ENCODE measurements around the gene SMAD9.

Gene SMAD9

GRCh38 chr13:36919833-36920615 is at the start of gene SMAD9:
Gene SMAD9, minus strand, starts transcription at chr13:36920238. Its CDS starts 40,549 bp downstream, at chr13:36879689.
- in situ Hi-C loops (cut with HindIII; ENCODE audit: low sequenced_read_pairs) = no loop called here
- DNase-seq (ENCODE audit: low read depth, low spot score) = peak; percentile 62
- TF ChIP-seq CTCF (IDR thresholded peaks at IDR 0.05; ENCODE audit: low read depth, low read length) = no peak
- H3K4me3 ChIP-seq (ENCODE audit: low read depth, low read length) = peak within 1 kb of the TSS; percentile 75

- DNase-seq (ENCODE audit: low read depth, low spot score) = no peak
- TF ChIP-seq CTCF (IDR thresholded peaks at IDR 0.05; ENCODE audit: low read depth, low read length) = no peak
- H3K4me3 ChIP-seq (ENCODE audit: low read depth, low read length) = no peak overlapping the region
- in situ Hi-C loops (cut with HindIII; ENCODE audit: low sequenced_read_pairs) = no loop called here
Observed at GRCh38 chr13:36966404-36966803, 46.4 kb upstream of the SMAD9 start.

- TF ChIP-seq CTCF (IDR thresholded peaks at IDR 0.05; ENCODE audit: low read depth, low read length) = no peak
- DNase-seq (ENCODE audit: low read depth, low spot score) = peak; percentile 80
- no peak overlapping the region for H3K4me3 ChIP-seq (ENCODE audit: low read depth, low read length)
- in situ Hi-C loops (cut with HindIII; ENCODE audit: low sequenced_read_pairs) = no loop called here
Observed at GRCh38 chr13:36965767-36966166, 45.7 kb upstream of the SMAD9 start.

- in situ Hi-C loops (cut with HindIII; ENCODE audit: low sequenced_read_pairs) = no loop called here
- no peak for TF ChIP-seq CTCF (IDR thresholded peaks at IDR 0.05; ENCODE audit: low read depth, low read length)
- H3K4me3 ChIP-seq (ENCODE audit: low read depth, low read length) = no peak overlapping the region
- no peak for DNase-seq (ENCODE audit: low read depth, low spot score)
Observed at GRCh38 chr13:36959456-36960116, 39.5 kb upstream of the SMAD9 start.

- no peak for DNase-seq (ENCODE audit: low read depth, low spot score)
- in situ Hi-C loops (cut with HindIII; ENCODE audit: low sequenced_read_pairs) = no loop called here
- H3K4me3 ChIP-seq (ENCODE audit: low read depth, low read length) = no peak overlapping the region
- no peak for TF ChIP-seq CTCF (IDR thresholded peaks at IDR 0.05; ENCODE audit: low read depth, low read length)
Observed at GRCh38 chr13:36954542-36954941, 34.5 kb upstream of the SMAD9 start.

GRCh38 chr13:36950920-36951319 is 30.9 kb upstream of the SMAD9 start:
- in situ Hi-C loops (cut with HindIII; ENCODE audit: low sequenced_read_pairs) = no loop called here
- no peak overlapping the region for H3K4me3 ChIP-seq (ENCODE audit: low read depth, low read length)
- DNase-seq (ENCODE audit: low read depth, low spot score) = no peak
- TF ChIP-seq CTCF (IDR thresholded peaks at IDR 0.05; ENCODE audit: low read depth, low read length) = no peak
